HG03521 (cell line): Measurements from ENCODE around the gene SLC16A13.

Experiments used
- ATAC-seq: cut with Tn5 transposase; IDR thresholded peaks from one replicate; pipeline ENCODE4 v1.9.1; 2021; ENCODE audit warnings: mild to moderate bottlenecking, moderate library complexity; ENCODE audit not compliant: unreplicated experiment

The SLC16A13 gene

DNA sequence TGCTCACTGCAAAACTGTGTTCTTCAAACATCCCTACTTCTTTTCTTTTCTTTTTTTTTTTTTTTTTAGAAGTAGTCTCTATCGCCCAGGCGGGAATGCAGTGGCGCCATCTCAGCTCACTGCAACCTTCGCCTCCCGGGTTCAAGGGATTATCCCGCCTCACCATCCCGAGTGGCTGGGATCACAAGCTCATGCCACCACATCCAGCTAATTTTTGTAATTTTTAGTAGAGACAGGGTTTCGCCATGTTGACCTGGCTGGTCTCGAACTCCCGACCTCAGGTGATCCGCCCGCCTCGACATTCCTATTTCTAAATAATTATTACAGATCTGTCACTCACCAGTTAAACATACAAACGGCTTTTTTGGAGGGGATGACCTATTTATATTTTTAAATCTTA, 24.4 kb upstream of the SLC16A13 start:
- ATAC-seq, result no peak

DNA sequence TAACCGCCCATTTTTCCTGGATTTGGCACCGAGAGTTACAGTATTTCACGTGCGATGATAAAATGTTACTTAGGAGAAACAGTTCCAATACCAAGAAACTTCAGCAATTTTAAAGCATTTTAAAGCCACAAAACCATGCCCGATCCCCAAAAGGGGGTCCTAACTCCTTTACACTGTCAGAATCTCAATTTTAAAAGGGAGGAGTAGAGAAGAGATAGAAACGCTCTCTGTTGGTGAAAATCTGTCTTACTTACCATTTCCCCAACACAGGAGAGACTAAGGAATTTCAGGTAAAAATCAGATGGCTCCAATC, 23.9 kb upstream of the SLC16A13 start:
- ATAC-seq, result no peak

DNA sequence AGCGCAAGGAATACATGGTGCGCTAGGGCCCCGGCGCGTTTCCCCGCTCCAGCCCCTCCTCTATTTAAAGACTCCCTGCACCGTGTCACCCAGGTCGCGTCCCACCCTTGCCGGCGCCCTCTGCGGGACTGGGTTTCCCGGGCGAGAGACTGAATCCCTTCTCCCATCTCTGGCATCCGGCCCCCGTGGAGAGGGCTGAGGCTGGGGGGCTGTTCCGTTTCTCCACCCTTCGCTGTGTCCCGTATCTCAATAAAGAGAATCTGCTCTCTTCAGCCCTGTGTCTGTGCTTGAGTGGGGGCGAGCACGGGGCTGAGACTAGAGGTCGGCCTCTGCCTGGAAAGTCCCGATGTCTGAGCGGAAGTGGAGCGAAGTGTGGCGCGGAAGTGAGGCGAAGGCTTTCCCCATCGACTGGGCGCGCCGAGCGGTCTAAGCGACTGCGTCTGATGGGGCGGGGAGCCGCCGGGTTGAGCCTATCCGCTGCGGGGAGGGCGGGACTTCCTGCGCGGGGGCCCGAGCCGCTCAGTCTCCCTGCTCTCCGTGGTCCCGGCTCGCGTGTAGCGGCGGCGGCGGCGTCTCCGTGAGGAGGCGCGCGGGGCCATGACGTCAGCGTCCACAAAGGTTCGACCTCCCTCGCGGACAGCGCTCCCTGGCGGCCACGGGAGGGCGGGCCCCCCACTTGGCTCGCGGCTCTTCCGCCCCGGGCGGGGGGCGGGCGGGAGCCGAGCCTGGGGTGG, 21.4 kb upstream of the SLC16A13 start:
- ATAC-seq, result peak; percentile 82

DNA sequence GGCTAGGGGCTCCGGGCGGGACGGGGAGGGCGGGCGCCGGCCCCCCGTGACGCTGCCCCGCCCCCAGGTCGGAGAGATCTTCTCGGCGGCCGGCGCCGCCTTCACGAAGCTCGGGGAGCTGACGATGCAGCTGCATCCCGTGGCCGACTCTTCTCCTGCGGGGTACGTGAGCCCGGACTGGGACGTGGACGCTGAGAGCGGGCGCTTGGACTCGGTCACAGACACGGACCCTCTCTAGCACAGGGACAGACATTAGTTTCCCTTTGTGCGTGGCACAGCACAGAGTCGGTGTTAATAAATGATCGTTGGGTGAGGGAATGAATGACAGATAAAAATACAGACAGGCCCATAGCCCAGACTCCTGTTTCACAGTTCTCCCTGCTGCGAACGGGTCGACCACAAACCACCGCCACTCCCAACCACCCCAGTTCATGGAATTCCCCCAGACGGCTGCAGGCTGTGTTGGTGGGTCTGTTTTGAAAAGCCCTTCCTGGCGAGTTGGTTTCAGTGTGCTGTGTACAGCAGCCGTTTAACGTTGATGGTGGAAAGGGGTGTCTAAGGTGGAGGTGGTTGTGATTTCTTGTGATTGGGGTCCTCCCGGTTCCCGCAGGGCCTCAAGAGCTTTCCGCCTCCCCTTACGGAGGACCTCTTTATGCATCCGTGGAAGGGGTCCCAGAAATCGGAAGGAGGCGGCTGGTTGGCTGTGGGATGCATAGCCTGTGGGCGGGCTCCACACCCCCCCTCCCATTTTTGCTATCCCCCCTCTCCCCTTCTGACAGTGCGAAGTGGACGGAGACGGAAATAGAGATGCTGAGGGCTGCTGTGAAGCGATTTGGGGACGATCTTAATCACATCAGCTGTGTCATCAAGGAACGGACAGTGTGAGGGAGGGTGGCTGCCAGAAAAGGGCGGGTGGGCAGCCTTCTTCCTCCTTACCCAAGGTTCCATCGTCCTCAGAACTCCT, 20.5 kb upstream of the SLC16A13 start:
- ATAC-seq, result peak; percentile 2

DNA sequence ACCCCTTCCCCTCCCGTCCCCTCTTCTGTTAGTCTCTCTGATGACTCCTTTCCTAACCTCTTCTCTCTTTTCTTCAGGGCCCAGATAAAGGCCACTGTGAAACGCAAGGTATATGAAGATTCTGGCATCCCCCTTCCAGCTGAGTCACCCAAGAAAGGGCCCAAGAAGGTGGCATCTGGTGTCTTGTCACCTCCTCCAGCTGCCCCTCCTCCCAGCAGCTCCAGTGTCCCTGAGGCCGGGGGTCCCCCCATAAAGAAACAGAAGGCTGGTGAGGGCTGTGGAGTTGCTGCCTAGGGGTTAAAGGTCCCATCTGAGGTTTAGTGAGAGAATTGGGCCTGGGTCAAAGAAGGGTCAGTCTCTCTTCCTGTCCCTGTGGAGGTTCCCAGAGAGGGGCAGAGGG, 19.4 kb upstream of the SLC16A13 start:
- no peak for ATAC-seq

DNA sequence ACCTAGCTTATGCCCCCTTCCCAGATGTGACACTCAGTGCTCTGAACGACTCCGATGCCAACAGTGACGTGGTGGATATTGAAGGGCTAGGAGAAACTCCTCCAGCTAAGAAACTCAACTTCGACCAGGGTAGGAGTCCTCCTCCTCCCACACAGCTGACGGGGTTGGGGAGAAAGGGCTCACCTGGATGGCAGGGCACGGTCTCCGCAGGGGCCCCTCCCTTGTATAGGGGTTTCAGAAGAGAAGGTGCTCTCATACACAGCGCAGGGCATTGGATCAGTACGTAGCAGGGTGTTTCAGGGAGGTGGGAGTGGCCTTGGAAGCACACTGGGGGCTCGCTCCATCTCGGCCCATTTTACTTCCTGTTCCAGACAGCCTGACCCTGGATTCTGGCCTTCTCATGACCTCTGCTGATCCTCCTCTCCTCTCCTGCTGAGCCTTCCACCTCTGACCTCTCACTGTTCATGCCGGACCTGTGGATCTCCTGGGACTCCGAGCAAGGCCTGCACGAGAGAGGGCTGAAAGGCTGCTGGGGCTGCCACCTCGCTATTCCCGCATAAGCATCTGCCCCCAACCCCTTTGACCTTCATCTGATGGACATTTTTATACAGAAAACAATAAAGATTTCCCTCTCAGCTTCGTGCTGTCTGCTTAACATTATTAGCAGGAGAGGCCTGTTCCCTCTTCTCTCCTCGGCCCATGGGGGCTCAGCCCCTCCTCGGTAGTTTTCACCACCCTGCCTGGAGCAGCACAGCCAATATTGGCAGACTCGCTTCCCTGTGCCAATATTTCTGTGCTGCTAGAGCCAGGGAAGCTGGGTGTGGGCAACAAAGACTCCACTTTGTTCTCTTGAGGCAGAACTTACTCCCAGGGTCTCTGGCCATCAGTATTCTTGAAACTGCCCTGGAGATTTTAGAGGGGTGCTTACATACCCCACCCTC, 18.7 kb upstream of the SLC16A13 start:
- ATAC-seq, result no peak

DNA sequence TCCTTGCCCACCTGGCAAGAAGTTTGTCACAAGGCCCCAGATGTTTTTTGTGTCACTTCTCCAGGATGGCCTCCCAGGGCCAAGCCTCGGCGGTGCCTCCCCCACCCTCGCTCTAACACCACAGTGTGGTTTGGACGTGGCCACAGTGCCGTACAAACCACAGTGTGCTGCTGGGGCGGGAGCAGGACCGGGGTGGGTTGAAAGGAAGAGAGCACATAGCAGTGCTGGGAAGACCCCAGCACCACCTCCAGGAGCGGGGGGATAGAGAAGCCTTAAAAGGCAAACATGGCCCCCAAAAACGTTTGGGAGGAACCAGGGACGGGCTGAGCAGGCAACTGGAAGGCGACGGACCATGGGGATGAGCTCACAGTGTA, 18.0 kb upstream of the SLC16A13 start:
- no peak for ATAC-seq

DNA sequence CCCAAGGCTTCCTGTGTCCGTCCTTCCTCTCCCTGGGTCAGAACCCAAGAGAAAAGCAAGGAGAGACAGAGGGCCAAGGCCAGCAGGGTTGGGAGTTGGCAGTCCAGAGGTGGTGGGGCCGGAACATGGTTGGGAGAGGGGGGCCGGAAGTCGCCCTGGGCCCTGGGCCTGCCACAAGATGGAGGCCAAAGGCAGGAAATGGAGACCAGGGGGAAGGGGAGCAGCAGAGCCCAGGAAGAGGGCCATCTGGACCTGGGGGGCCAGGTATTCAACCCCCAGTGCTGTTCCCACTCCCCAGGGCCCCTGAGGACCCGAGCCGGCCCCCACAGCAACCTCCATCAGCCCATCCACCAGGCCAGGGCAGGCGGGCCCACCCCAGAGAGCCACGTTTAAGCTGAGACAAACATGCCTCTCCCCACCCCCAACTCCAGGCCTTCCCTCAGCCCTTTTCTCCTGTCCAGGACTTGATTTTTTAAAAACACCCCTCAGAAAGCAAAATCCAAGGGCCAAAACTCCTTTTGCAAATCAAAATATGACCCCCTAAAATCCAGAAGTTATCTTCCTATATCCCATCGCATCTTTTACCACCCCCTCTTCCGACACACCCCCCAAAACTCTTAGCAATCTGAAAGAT, 17.4 kb upstream of the SLC16A13 start:
- ATAC-seq, result no peak

DNA sequence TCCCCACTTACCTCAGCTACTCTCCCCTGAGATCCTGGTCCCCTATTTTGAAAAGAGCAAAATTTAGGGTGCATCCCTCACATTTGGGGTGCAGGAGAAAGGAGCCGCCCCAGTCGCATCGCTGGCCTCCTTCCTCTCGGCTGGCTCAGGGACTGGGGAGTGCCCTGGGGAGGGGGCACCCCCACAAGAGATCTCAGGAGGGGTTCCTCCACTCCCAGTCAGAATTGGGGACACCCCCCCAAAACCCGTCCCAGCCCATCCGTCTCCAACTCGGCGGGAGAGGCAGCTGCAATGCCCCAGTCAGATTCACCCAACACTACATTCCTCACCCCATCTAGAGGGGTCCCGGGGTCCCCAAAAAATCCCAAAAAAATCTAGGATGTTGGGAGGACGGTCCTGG, 16.4 kb upstream of the SLC16A13 start:
- ATAC-seq, result no peak

DNA sequence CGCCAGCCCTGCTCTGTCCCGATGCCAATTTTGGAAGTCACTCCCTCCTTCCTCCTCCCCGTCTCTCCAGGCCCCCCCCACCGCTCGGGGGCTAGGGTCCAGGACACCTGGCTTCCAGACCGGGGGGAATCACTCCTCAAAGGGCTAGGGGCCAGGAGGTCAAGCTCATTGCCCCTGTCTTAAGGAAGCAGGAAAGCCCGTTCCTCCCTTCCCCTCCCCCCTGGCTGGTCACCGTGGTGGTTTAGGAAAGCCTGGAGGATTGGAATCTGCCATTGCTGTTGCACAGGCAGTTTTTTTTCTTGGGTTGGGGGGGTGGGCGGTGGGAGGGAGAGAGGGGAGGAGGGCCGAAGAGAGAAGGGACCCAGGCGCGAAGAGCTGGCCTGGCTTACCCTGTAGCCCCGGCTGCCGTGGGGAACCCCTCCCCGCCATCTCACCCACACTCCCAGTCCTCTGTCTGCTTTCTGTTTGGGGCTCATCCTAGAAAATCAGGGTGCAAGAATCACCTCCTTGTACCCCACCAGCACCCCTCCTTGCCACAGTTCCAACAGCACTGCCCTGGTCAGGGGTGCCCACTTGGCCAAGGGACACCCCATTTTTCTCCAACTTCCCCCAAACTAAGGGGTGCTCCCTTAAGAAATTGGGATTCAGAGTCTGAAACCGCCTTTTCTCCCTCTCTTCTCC, 15.8 kb upstream of the SLC16A13 start:
- no peak for ATAC-seq

DNA sequence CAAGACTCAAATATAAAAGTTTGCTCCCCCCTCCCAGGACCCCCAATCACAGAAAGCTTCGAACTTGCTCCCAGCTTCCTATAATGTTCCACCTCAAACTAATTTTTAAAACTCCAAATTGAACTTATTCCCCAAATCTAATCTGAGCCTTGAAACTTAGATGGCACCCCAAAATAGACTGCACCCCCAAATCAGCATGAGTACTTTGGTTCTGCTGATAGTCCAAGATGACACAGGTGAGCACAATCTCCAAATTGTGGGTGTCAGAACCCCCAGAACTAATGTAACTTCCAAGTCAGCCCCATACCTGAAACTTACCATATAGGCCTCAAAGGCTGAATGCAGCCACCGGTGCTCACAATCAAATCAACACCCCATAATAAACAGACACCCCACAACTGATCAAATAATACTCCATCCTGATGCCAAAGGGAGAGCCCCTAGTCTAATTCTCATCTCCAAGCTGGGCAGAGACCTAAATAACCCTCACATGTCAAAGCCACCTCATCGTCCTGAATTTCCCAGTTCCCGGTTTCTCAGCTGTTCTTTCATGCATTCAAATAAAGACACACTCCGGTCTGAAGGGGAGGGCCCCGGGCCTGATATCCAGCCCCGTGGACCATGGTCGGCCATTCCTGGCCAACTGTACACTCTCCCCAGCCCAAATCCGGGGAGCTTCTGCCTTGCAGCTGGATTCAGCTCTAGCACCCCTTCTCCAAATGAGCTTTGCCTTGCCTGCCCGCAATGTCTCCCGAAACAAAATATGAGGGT, 14.7 kb upstream of the SLC16A13 start:
- no peak for ATAC-seq

DNA sequence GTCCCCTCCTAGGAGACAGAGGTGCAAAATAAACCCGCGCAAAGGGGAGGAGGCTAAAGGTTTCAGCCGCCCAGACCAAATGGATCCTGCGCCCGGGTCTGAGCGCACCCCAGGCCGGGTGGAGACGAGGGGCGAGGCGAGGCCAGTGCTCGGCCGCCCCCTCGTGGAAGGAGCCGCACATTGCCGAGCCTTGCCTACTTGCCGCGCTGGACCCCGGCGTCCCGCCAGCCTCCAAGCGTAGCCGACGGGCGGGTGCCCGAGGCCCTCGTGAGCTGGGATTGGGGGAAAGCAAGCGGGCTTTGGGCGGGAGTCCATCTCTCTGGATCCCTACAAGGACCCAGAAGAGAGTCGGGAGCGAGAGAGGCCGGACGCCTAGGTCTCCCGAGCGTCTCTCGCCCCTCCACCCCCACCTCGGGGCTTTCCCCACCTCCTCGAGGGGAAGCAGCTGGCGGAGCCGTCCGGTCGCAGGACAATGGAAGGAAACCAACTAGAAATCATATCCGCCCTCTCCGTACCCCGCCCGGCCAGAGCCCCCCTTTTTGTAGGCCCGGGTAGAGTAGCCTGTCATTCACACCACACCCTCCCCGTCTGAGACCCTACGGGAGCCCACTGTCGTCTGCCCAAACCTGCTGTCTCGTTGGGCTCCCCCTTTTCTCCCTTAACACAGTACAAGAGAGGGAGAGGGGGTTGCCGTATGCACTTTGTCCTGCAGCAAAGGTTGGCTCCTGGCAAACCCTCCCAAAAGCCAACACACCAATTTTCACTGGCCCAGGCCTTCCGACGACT, 13.6 kb upstream of the SLC16A13 start:
- ATAC-seq, result peak; percentile 60

DNA sequence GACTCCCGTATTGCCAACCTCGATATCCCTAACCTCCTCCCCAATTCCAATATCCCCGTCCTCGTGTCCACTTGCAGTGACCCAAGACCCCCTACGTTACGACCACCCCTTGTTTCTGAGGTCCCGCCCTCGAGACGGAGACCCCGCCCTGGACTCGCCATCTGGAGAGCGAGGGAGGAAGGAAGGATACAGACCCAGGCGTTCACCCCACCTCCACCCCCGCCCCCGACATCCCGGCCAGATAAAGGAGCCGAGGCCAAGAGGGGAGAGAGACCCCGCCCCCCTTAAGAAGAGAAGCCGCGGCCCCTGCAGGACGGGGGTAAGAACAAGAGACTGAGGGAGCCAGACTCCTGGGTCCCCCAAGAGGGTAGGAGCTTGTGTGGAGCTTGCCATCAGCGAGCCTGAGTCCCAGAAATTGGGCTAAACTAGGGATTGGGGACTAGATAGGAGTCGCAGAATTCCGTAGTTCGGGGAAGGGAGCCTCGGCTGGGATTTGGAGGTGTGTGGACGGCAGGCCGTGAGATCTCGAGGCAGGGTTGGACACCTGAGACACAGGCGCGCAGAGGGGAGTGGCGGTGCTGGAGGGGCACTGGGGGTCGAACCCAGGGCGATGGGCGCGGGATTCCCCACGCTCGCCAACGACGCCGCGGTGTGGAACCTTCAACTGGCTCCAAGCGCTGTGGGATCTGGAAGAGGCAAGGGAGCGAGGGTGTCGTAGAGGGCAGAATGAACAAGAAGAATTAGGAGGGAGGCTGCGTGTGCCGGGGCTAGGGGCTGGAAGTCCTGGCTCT, 12.8 kb upstream of the SLC16A13 start, which contains the start of gene BCL6B:
TSS of gene BCL6B (plus strand) at position 270 of the 791 bp plus-strand sequence. CDS start 622 bp downstream, outside the sequence.
- ATAC-seq, result no peak

DNA sequence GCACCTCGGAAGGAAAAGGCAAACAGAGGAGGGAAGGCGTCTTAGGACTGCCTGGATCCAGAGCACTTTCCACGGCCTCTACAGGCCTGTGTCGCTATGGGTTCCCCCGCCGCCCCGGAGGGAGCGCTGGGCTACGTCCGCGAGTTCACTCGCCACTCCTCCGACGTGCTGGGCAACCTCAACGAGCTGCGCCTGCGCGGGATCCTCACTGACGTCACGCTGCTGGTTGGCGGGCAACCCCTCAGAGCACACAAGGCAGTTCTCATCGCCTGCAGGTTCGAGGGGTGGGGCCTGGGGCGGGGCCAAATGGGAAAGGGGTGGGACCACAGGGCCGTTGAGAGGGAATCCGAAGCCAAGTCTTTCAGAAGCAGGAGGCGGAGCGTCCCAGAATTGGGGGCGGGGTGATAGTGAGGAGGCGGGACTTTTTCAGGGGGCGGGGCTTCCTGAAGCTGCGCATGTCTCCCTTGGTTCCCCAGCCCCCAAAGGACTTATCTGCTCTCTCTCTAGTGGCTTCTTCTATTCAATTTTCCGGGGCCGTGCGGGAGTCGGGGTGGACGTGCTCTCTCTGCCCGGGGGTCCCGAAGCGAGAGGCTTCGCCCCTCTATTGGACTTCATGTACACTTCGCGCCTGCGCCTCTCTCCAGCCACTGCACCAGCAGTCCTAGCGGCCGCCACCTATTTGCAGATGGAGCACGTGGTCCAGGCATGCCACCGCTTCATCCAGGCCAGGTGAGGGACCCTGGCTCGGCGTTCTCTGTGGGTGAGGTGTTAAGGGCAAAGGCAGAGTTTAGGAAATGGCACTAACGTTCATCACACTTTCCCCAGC, 12.0 kb upstream of the SLC16A13 start:
- ATAC-seq, result no peak

DNA sequence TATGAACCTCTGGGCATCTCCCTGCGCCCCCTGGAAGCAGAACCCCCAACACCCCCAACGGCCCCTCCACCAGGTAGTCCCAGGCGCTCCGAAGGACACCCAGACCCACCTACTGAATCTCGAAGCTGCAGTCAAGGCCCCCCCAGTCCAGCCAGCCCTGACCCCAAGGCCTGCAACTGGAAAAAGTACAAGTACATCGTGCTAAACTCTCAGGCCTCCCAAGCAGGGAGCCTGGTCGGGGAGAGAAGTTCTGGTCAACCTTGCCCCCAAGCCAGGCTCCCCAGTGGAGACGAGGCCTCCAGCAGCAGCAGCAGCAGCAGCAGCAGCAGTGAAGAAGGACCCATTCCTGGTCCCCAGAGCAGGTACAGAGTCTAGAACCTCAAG, 11.4 kb upstream of the SLC16A13 start:
- ATAC-seq, result no peak

DNA sequence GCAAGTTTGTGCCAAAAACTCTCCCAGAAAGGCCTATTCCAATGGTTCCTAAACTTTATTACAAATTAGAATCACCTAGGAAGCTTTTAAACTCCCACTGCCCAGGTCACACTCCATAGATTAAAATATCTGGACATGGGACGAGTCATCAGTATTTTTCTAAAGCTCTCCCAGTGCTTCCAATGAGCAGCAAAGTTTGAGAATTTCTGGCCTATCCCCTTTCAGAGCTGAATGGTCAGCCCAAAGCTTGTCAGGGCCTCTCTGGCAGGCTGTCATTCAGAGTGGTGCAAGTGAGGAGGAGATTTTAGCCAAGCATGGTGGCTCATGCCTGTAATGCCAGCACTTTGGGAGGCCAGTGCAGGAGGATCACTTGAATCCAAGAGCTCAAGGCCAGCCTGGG, 10.6 kb upstream of the SLC16A13 start:
- no peak for ATAC-seq
